Mesendoderm (in vitro differentiated cells): ENCODE data around the gene SAMM50.

Source experiments
- DNase-seq: peaks from one replicate; pipeline ENCODE4 v3.0.0; 2013
- H2AK5ac ChIP-seq: 2 replicates; pipeline ENCODE4 v1.6.1; 2013; ENCODE audit warnings: low read length, inconsistent platforms
- H2BK120ac ChIP-seq: 2 replicates; pipeline ENCODE4 v1.6.1; 2013; ENCODE audit warnings: low read depth, mild to moderate bottlenecking, low read length, moderate library complexity, mixed read lengths
- H2BK15ac ChIP-seq: replicated peaks from 2 replicates; pipeline ENCODE4 v1.6.1; 2013; ENCODE audit warnings: low read depth, mild to moderate bottlenecking, moderate library complexity
- H2BK5ac ChIP-seq: 2 replicates; pipeline ENCODE4 v1.6.1; 2013; ENCODE audit warnings: low read length, inconsistent platforms
- H3K18ac ChIP-seq: 2 replicates; pipeline ENCODE4 v1.6.1; 2013; ENCODE audit warnings: mild to moderate bottlenecking, low read length, mixed read lengths
- H3K23ac ChIP-seq: one replicate; pipeline ENCODE4 v1.6.1; 2013; ENCODE audit warnings: low read length
- H3K27ac ChIP-seq: 2 replicates; pipeline ENCODE4 v1.5.1; 2013; ENCODE audit warnings: low read depth, mild to moderate bottlenecking, inconsistent platforms, low read length, moderate library complexity
- H3K27me3 ChIP-seq: 2 replicates; pipeline ENCODE4 v1.6.1; 2013; ENCODE audit warnings: low read length, control low read depth, mild to moderate bottlenecking, inconsistent platforms; ENCODE audit not compliant: insufficient read depth, poor library complexity
- H3K36me3 ChIP-seq: 2 replicates; pipeline ENCODE4 v1.6.1; 2013; ENCODE audit warnings: low read length, inconsistent platforms; ENCODE audit not compliant: control insufficient read depth, insufficient read depth
- H3K4ac ChIP-seq: one replicate; pipeline ENCODE4 v1.6.1; 2013; ENCODE audit warnings: low read depth, mild to moderate bottlenecking, low read length, moderate library complexity
- H3K4me1 ChIP-seq: 2 replicates; pipeline ENCODE4 v1.6.1; 2013; ENCODE audit warnings: low read depth, low read length, inconsistent platforms; ENCODE audit not compliant: control insufficient read depth
- H3K4me2 ChIP-seq: 2 replicates; pipeline ENCODE4 v1.6.1; 2013; ENCODE audit warnings: low read length
- H3K4me3 ChIP-seq: 2 replicates; pipeline ENCODE4 v1.5.1; 2013; ENCODE audit warnings: mild to moderate bottlenecking, low read length
- H3K56ac ChIP-seq: one replicate; pipeline ENCODE4 v1.6.1; 2013; ENCODE audit warnings: low read length
- H3K79me1 ChIP-seq: 2 replicates; pipeline ENCODE4 v1.6.1; 2013; ENCODE audit warnings: low read length, inconsistent platforms
- H3K79me2 ChIP-seq: 2 replicates; pipeline ENCODE4 v1.6.1; 2013; ENCODE audit warnings: mild to moderate bottlenecking, low read length; ENCODE audit not compliant: control insufficient read depth, insufficient read depth
- H3K9ac ChIP-seq: 2 replicates; pipeline ENCODE4 v1.6.1; 2013; ENCODE audit warnings: low read length, inconsistent platforms
- H4K5ac ChIP-seq: one replicate; pipeline ENCODE4 v1.6.1; 2013; ENCODE audit warnings: low read length
- H4K8ac ChIP-seq: one replicate; pipeline ENCODE4 v1.6.1; 2013; ENCODE audit warnings: low read depth, mild to moderate bottlenecking, control low read depth, low read length, moderate library complexity
- WGBS: extraction: QIAGEN DNeasy Blood & Tissue Kit; methylation state at CpG from one replicate; pipeline ENCODE4 v1.1.7; 2013; ENCODE audit warnings: low lambda C conversion rate, missing lambda C conversion rate; ENCODE audit not compliant: insufficient coverage; ENCODE audit errors: extremely low coverage; 5-methylcytosine and 5-hydroxymethylcytosine counted together

SAMM50 gene

GRCh38 chr22:43980996-43981395 lies 25.8 kb downstream of the SAMM50 start:
- H3K18ac ChIP-seq: no peak overlapping the region
- H3K36me3 ChIP-seq: peaks cover 11% of the 10 kb centered on the region

GRCh38 chr22:43983808-43984207 lies 28.6 kb downstream of the SAMM50 start:
- Histone ChIP-seq H3K18ac (no peak overlapping the region), H2BK120ac (no peak overlapping the region), H2BK15ac (no peak overlapping the region), H3K4me2 (no peak overlapping the region), H3K9ac (no peak overlapping the region), H3K23ac (no peak overlapping the region), H3K36me3 (peaks cover 8% of the 10 kb centered on the region), H2BK5ac (no peak overlapping the region), H2AK5ac (no peak overlapping the region), H3K27me3 (no peaks in the 10 kb centered on the region), H4K8ac (no peak overlapping the region), H3K79me1 (no peaks in the 10 kb centered on the region), H4K5ac (no peak overlapping the region), H3K4ac (no peak overlapping the region), H3K4me3 (no peak overlapping the region), H3K27ac (no peak overlapping the region), H3K56ac (no peak overlapping the region), H3K4me1 (no peaks in the 10 kb centered on the region), H3K79me2 (no peaks in the 10 kb centered on the region)
- no peak for DNase-seq
- whole genome bisulfite sequencing: no CpG with 5 or more reads among the region's 16 CpGs

More at GRCh38 chr22:43980996-43981395, 25.8 kb downstream of the SAMM50 start:
- H3K4me2 ChIP-seq: no peak overlapping the region
- H3K4me3 ChIP-seq: no peak overlapping the region
- no peak overlapping the region for H2BK120ac ChIP-seq
- no peak for DNase-seq
- H4K5ac ChIP-seq: no peak overlapping the region
- no peak overlapping the region for H2AK5ac ChIP-seq
- H3K4ac ChIP-seq: no peak overlapping the region
- H3K56ac ChIP-seq: no peak overlapping the region
- H2BK15ac ChIP-seq: no peak overlapping the region
- H3K79me1 ChIP-seq: no peaks in the 10 kb centered on the region
- no peak overlapping the region for H2BK5ac ChIP-seq
- H3K9ac ChIP-seq: no peak overlapping the region
- no peaks in the 10 kb centered on the region for H3K27me3 ChIP-seq
- no CpG with 5 or more reads among the region's 17 CpGs for WGBS
- no peaks in the 10 kb centered on the region for H3K79me2 ChIP-seq
- H3K27ac ChIP-seq: no peak overlapping the region
- H3K4me1 ChIP-seq: no peaks in the 10 kb centered on the region
- H3K23ac ChIP-seq: no peak overlapping the region
- no peak overlapping the region for H4K8ac ChIP-seq

- Histone ChIP-seq H2BK120ac (no peak overlapping the region), H3K27ac (no peak overlapping the region), H3K79me1 (no peaks in the 10 kb centered on the region), H3K4me2 (no peak overlapping the region), H3K4ac (no peak overlapping the region), H3K9ac (no peak overlapping the region), H3K4me3 (no peak overlapping the region), H2AK5ac (no peak overlapping the region), H3K36me3 (peaks cover 8% of the 10 kb centered on the region), H3K23ac (no peak overlapping the region), H3K18ac (no peak overlapping the region), H3K4me1 (no peaks in the 10 kb centered on the region), H2BK15ac (no peak overlapping the region), H2BK5ac (no peak overlapping the region), H3K56ac (no peak overlapping the region), H4K8ac (no peak overlapping the region), H3K27me3 (no peaks in the 10 kb centered on the region), H4K5ac (no peak overlapping the region), H3K79me2 (no peaks in the 10 kb centered on the region)
- no peak for DNase-seq
- no CpG with 5 or more reads among the region's 12 CpGs for WGBS
Measured at GRCh38 chr22:43985532-43985931, 30.3 kb downstream of the SAMM50 start.

GRCh38 chr22:43988116-43988820 lies 33.0 kb downstream of the SAMM50 start:
- H3K36me3 ChIP-seq: peaks cover 7% of the 10 kb centered on the region

GRCh38 chr22:43988960-43989359 lies 33.7 kb downstream of the SAMM50 start:
- Histone ChIP-seq H4K8ac (no peak overlapping the region), H4K5ac (no peak overlapping the region), H2BK15ac (no peak overlapping the region), H3K56ac (no peak overlapping the region), H3K79me2 (no peaks in the 10 kb centered on the region), H2BK5ac (no peak overlapping the region), H3K36me3 (peaks cover 6% of the 10 kb centered on the region), H3K4me3 (no peak overlapping the region), H3K4me2 (no peak overlapping the region), H3K27ac (no peak overlapping the region), H3K4me1 (no peaks in the 10 kb centered on the region), H3K79me1 (no peaks in the 10 kb centered on the region), H3K23ac (no peak overlapping the region), H2BK120ac (no peak overlapping the region), H3K27me3 (no peaks in the 10 kb centered on the region), H3K18ac (no peak overlapping the region), H2AK5ac (no peak overlapping the region), H3K4ac (no peak overlapping the region), H3K9ac (no peak overlapping the region)
- DNase-seq: no peak
- no CpG with 5 or more reads among the region's 10 CpGs for WGBS

More at GRCh38 chr22:43988116-43988820, 33.0 kb downstream of the SAMM50 start:
- Histone ChIP-seq H2BK120ac (no peak overlapping the region), H3K23ac (no peak overlapping the region), H2BK5ac (no peak overlapping the region), H3K9ac (no peak overlapping the region), H3K4ac (no peak overlapping the region), H2BK15ac (no peak overlapping the region), H3K79me2 (no peaks in the 10 kb centered on the region), H3K4me3 (no peak overlapping the region), H4K5ac (no peak overlapping the region), H3K18ac (no peak overlapping the region), H3K79me1 (no peaks in the 10 kb centered on the region), H3K56ac (no peak overlapping the region), H3K27me3 (no peaks in the 10 kb centered on the region), H4K8ac (no peak overlapping the region), H3K4me2 (no peak overlapping the region), H3K4me1 (no peaks in the 10 kb centered on the region), H3K27ac (no peak overlapping the region), H2AK5ac (no peak overlapping the region)
- no peak for DNase-seq
- no CpG with 5 or more reads among the region's 8 CpGs for WGBS

GRCh38 chr22:43990044-43990443 lies 34.8 kb downstream of the SAMM50 start:
- Histone ChIP-seq H3K4ac (no peak overlapping the region), H3K23ac (no peak overlapping the region), H3K18ac (no peak overlapping the region), H2BK120ac (no peak overlapping the region), H2BK5ac (no peak overlapping the region), H3K79me1 (no peaks in the 10 kb centered on the region), H4K8ac (no peak overlapping the region), H3K4me3 (no peak overlapping the region), H4K5ac (no peak overlapping the region), H3K36me3 (peaks cover 5% of the 10 kb centered on the region), H3K79me2 (no peaks in the 10 kb centered on the region), H2BK15ac (no peak overlapping the region), H3K9ac (no peak overlapping the region), H3K4me2 (no peak overlapping the region), H3K4me1 (no peaks in the 10 kb centered on the region), H3K27me3 (no peaks in the 10 kb centered on the region), H2AK5ac (no peak overlapping the region), H3K56ac (no peak overlapping the region), H3K27ac (no peak overlapping the region)
- no CpG with 5 or more reads among the region's 13 CpGs for WGBS
- DNase-seq: no peak
